Ishikawa (cell line): ENCODE results near the gene RGS7.

ENCODE experiments used
- EGR1 ChIP-seq: IDR thresholded peaks from 2 replicates; pipeline ENCODE4 v1.6.1; 2012
- EP300 ChIP-seq: IDR thresholded peaks from 2 replicates; pipeline ENCODE4 v1.6.1; 2012; ENCODE audit warnings: borderline replicate concordance
- FOXM1 ChIP-seq: IDR thresholded peaks from 2 replicates; pipeline ENCODE4 v1.6.1; 2012; ENCODE audit warnings: low read depth, borderline replicate concordance
- REST ChIP-seq: IDR thresholded peaks from 2 replicates; pipeline ENCODE4 v1.6.1; 2012; ENCODE audit warnings: low read depth, mild to moderate bottlenecking
- TCF12 ChIP-seq: IDR thresholded peaks from 2 replicates; pipeline ENCODE4 v1.6.1; 2012; ENCODE audit warnings: low read depth
- YY1 ChIP-seq: IDR thresholded peaks from 2 replicates; pipeline ENCODE4 v1.6.1; 2012; ENCODE audit warnings: low read depth
- ZBTB7A ChIP-seq: IDR thresholded peaks from 2 replicates; pipeline ENCODE4 v1.6.1; 2012; ENCODE audit warnings: low read depth

GRCh38 chr1:241167121-241167630 lies 189.8 kb downstream of the RGS7 start:
- no peak for TF ChIP-seq REST
- TF ChIP-seq EP300, result no peak
- no peak for TF ChIP-seq TCF12
- TF ChIP-seq YY1, result no peak
- TF ChIP-seq EGR1, result no peak
- no peak for TF ChIP-seq ZBTB7A
- TF ChIP-seq FOXM1, result no peak
